GM23248 (cell line): ENCODE measurements around the gene ATP2A3.

Experiments used
- EZH2 ChIP-seq: fragments of 200-600 bp; sonication (generic); IDR thresholded peaks from 2 replicates; pipeline ENCODE4 v1.6.1; 2018; ENCODE audit warnings: antibody characterized with exemption, mild to moderate bottlenecking; ENCODE audit not compliant: insufficient read depth, poor library complexity, severe bottlenecking
- EZH2phosphoT487 ChIP-seq: fragments of 200-600 bp; sonication (generic); IDR thresholded peaks from 2 replicates; pipeline ENCODE4 v1.6.1; 2018; ENCODE audit warnings: antibody characterized with exemption, moderate library complexity, mild to moderate bottlenecking, low read depth; ENCODE audit not compliant: insufficient read depth

GRCh38 chr17:3886776-3887175, 77.5 kb downstream of the ATP2A3 start:
- TF ChIP-seq EZH2 (no peak), EZH2phosphoT487 (no peak)
